WTC11 (cell line): Measurements from ENCODE around the gene SRXN1. TPM values are rescaled to one million over a fixed set of nuclear protein-coding genes. Genes with fewer than 3 reads are reported as not detected.
"Not testable (repeated sequence)": the region's sequence is repeated elsewhere in the genome, so short reads cannot be mapped to it uniquely, and the experiment has no call there.

Source experiments
- ATAC-seq: fragments of 200-7000 bp; cut with Tn5 transposase; 2 replicates; pipeline ENCODE4 v1.10.0; 2021; ENCODE audit warnings: mild to moderate bottlenecking, moderate library complexity
- CTCF ChIA-PET: fragments of 300-600 bp; sonication (Branson Sonifier 250); formaldehyde crosslinking; loops from one replicate; lab custom pipeline; 2021; ENCODE audit warnings: antibody characterized with exemption; lab: Charles Lee
- POLR2A ChIA-PET: fragments of 350-600 bp; sonication (Branson Sonifier 250); formaldehyde crosslinking; loops from one replicate; lab custom pipeline; 2021; ENCODE audit warnings: antibody characterized with exemption; lab: Charles Lee
- DNase-seq: peaks from one replicate; pipeline ENCODE4 v3.0.0; 2021; ENCODE audit warnings: low spot score
- H3K27ac Mint-ChIP-seq: 2 replicates; pipeline ENCODE4 v1.8.0; 2021; ENCODE audit warnings: mixed read lengths
- H3K27me3 Mint-ChIP-seq: 2 replicates; pipeline ENCODE4 v1.8.0; 2021; ENCODE audit warnings: low read depth, mild to moderate bottlenecking, moderate library complexity, mixed read lengths
- H3K36me3 Mint-ChIP-seq: 2 replicates; pipeline ENCODE4 v1.8.0; 2021; ENCODE audit warnings: mixed read lengths
- H3K4me1 Mint-ChIP-seq: 2 replicates; pipeline ENCODE4 v1.8.0; 2022; ENCODE audit warnings: mixed read lengths
- H3K4me3 Mint-ChIP-seq: 2 replicates; pipeline ENCODE4 v1.8.0; 2021; ENCODE audit warnings: mild to moderate bottlenecking, moderate library complexity, mixed read lengths
- H3K9me3 Mint-ChIP-seq: 2 replicates; pipeline ENCODE4 v1.8.0; 2021; ENCODE audit warnings: mixed read lengths
- CREB1 ChIP-seq: sonication (generic); formaldehyde crosslinking; IDR thresholded peaks from 2 replicates; pipeline ENCODE4 v1.8.0; 2023; ENCODE audit warnings: mild to moderate bottlenecking, missing genetic modification reagents
- FOXK1 ChIP-seq: sonication (generic); formaldehyde crosslinking; IDR thresholded peaks from 2 replicates; pipeline ENCODE4 v1.8.0; 2022; ENCODE audit warnings: mild to moderate bottlenecking, moderate library complexity, missing genetic modification reagents
- GABPB1 ChIP-seq: sonication (generic); formaldehyde crosslinking; IDR thresholded peaks from 2 replicates; pipeline ENCODE4 v1.8.1; 2023; ENCODE audit warnings: mild to moderate bottlenecking, missing genetic modification reagents
- JUN ChIP-seq: sonication (generic); formaldehyde crosslinking; IDR thresholded peaks from 2 replicates; pipeline ENCODE4 v1.8.0; 2023; ENCODE audit warnings: mild to moderate bottlenecking, missing genetic modification reagents
- MXD4 ChIP-seq: fragments of 250-450 bp; sonication (Bioruptor Pico); IDR thresholded peaks from 2 replicates; pipeline ENCODE4 v1.8.0; 2021; ENCODE audit warnings: mild to moderate bottlenecking, moderate library complexity, borderline replicate concordance
- MYBL2 ChIP-seq: sonication (generic); formaldehyde crosslinking; IDR thresholded peaks from 2 replicates; pipeline ENCODE4 v1.8.1; 2023; ENCODE audit warnings: mild to moderate bottlenecking, moderate library complexity, missing genetic modification reagents
- NFE2L1 ChIP-seq: sonication (generic); formaldehyde crosslinking; IDR thresholded peaks from 2 replicates; pipeline ENCODE4 v1.8.1; 2023; ENCODE audit warnings: missing genetic modification reagents
- OVOL2 ChIP-seq: fragments of 250-450 bp; sonication (Bioruptor Pico); IDR thresholded peaks from 2 replicates; pipeline ENCODE4 v1.9.0; 2021; ENCODE audit warnings: mild to moderate bottlenecking, borderline replicate concordance
- SP1 ChIP-seq: sonication (generic); formaldehyde crosslinking; conservative IDR thresholded peaks from 2 replicates; pipeline ENCODE4 v1.8.1; 2022; ENCODE audit warnings: missing genetic modification reagents
- TCF7 ChIP-seq: sonication (generic); formaldehyde crosslinking; IDR thresholded peaks from 2 replicates; pipeline ENCODE4 v1.8.0; 2022; ENCODE audit warnings: mild to moderate bottlenecking, low read depth, missing genetic modification reagents, moderate library complexity
- total RNA-seq: library from RNA; stranded (reverse); gene quantifications from 3 replicates; pipeline ENCODE4 v1.2.3, GENCODE V29; 2021
- TF ChIP-seq, protein P1 (sequence below): sonication (generic); formaldehyde crosslinking; IDR thresholded peaks from 2 replicates; pipeline ENCODE4 v1.8.0; 2023; ENCODE audit warnings: missing genetic modification reagents
- TF ChIP-seq, protein P2 (sequence below): fragments of 250-450 bp; sonication (Bioruptor Pico); conservative IDR thresholded peaks from 2 replicates; pipeline ENCODE4 v1.9.0; 2021; ENCODE audit warnings: mild to moderate bottlenecking
- TF ChIP-seq, protein P3 (sequence below): fragments of 250-450 bp; sonication (Bioruptor Pico); IDR thresholded peaks from 2 replicates; pipeline ENCODE4 v1.9.0; 2021; ENCODE audit warnings: mild to moderate bottlenecking
- TF ChIP-seq, protein P4 (sequence below): sonication (generic); formaldehyde crosslinking; IDR thresholded peaks from 2 replicates; pipeline ENCODE4 v1.8.1; 2022; ENCODE audit warnings: mild to moderate bottlenecking, moderate library complexity, missing genetic modification reagents
- TF ChIP-seq, protein P5 (sequence below): fragments of 250-450 bp; sonication (Bioruptor Pico); IDR thresholded peaks from 2 replicates; pipeline ENCODE4 v1.9.0; 2021; ENCODE audit warnings: moderate library complexity, mild to moderate bottlenecking, inconsistent platforms, borderline replicate concordance
- TF ChIP-seq, protein P6 (sequence below): fragments of 250-450 bp; sonication (Bioruptor Pico); IDR thresholded peaks from 2 replicates; pipeline ENCODE4 v2.1.2; 2022; ENCODE audit warnings: mild to moderate bottlenecking, moderate library complexity
- TF ChIP-seq, protein P7 (sequence below): sonication (generic); formaldehyde crosslinking; IDR thresholded peaks from 2 replicates; pipeline ENCODE4 v1.8.1; 2023; ENCODE audit warnings: mild to moderate bottlenecking, missing genetic modification reagents, moderate library complexity

Gene SRXN1
- total RNA-seq, 1 experiment from 2014 or later: 23.0 TPM

DNA sequence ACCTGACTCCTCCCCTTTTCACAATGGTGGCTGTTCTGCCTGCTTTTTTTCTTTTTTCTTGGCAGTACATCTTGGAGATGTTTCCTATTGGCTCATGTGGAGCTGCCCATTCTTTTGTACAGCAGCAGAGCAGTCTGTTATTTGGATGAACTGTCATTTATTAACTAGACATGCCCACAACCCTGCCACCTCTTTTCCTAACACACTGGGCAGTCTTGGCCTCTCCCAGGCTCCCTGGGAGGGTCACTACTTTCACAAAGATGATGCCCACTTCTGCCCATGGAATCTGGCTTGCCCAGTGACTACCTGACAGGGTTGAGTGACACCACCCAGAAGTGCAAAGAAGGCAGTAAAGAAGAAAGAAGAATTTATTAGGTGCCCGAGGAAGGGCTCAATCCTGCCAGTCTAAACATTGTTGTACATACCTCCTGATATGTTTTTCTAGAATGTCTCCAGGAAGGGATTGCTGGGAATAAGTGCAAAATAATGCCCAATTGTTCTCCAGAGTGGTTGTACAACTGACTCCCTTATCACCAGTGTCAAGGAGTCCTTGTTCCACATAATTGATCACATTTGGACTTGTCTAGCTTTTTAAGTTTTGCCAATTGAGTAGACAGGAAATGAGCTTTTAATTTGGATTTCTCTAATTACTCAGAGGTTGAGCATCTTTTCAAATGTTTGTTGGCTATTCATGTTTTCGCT, 42.3 kb upstream of the SRXN1 start:
- CTCF ChIA-PET: no interaction called here
- no peak for DNase-seq
- H3K27ac Mint-ChIP-seq: no peak overlapping the region
- no peaks in the 10 kb centered on the region for H3K36me3 Mint-ChIP-seq
- no peak overlapping the region for H3K4me3 Mint-ChIP-seq
- peaks cover 29% of the 10 kb centered on the region for H3K4me1 Mint-ChIP-seq
- no peak for ATAC-seq
- TF ChIP-seq JUN (CRISPR knock-in tag) (no peak), SP1 (CRISPR knock-in tag) (no peak), NFE2L1 (no peak)
- TF ChIP-seq, protein P1, sequence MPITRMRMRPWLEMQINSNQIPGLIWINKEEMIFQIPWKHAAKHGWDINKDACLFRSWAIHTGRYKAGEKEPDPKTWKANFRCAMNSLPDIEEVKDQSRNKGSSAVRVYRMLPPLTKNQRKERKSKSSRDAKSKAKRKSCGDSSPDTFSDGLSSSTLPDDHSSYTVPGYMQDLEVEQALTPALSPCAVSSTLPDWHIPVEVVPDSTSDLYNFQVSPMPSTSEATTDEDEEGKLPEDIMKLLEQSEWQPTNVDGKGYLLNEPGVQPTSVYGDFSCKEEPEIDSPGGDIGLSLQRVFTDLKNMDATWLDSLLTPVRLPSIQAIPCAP: no peak
- H3K27me3 Mint-ChIP-seq: no peaks in the 10 kb centered on the region
- peaks cover 5% of the 10 kb centered on the region; the same call in 1 of the 2 replicates for H3K9me3 Mint-ChIP-seq
- POLR2A ChIA-PET: interaction anchor here (0.7 kb wide), 1 partner anchor 32 kb away, joined by 3 read pairs; no protein-coding TSS in a partner anchor

DNA sequence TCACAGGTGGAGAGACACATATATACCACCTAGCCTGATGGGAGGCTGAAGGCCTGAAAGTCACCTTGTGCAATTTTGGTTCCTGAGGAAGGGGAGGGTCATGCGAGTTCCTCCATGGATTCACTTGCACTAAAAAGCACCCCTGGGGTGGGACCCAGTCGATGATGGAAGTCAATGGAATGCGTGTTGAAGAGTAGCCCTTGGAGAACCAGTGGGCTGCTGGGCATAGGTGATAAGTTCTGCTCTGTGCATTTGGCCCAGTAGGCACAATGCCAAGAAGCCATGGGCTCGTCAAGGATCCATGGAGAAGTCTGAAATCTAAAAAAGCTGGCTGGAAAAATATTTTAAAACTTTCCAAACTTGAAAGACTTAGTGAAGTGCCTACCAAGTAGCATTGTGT, 41.5 kb upstream of the SRXN1 start:
- H3K27ac Mint-ChIP-seq: no peak overlapping the region
- POLR2A ChIA-PET: no interaction called here
- TF ChIP-seq, protein P2, sequence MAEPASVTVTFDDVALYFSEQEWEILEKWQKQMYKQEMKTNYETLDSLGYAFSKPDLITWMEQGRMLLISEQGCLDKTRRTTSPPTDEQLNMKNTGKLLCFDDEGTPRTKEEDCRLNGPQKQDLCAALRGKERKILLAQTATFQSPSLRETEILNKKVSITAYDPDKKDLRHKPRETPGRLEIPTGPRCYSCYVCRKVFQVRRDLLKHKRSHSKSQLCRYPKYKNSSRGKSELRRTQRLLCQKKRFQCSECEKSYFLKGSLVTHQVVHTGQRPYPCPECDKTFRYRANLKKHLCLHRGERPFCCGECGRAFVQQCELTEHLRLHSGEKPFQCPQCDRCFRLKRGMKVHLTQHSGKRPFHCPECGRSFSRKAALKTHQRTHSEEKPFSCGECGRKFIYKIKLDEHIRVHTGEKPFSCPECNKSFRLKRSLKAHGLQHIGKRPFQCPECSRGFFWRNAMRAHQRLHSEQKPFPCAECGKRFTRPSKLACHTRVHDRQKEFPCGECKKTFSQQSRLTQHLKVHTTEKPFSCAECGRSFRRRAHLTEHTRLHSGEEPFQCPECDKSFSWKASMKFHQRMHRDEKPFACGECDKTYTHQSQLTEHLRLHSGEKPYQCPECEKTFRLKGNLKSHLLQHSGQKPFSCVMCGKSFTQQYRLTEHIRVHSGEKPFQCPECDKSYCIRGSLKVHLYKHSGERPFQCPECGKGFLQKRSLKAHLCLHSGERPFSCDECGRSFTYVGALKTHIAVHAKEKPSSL (CRISPR knock-in tag): no peak
- no peak for TF ChIP-seq TCF7
- TF ChIP-seq CREB1 (CRISPR knock-in tag): no peak
- no peak for TF ChIP-seq MYBL2 (CRISPR knock-in tag)
- TF ChIP-seq, protein P3, sequence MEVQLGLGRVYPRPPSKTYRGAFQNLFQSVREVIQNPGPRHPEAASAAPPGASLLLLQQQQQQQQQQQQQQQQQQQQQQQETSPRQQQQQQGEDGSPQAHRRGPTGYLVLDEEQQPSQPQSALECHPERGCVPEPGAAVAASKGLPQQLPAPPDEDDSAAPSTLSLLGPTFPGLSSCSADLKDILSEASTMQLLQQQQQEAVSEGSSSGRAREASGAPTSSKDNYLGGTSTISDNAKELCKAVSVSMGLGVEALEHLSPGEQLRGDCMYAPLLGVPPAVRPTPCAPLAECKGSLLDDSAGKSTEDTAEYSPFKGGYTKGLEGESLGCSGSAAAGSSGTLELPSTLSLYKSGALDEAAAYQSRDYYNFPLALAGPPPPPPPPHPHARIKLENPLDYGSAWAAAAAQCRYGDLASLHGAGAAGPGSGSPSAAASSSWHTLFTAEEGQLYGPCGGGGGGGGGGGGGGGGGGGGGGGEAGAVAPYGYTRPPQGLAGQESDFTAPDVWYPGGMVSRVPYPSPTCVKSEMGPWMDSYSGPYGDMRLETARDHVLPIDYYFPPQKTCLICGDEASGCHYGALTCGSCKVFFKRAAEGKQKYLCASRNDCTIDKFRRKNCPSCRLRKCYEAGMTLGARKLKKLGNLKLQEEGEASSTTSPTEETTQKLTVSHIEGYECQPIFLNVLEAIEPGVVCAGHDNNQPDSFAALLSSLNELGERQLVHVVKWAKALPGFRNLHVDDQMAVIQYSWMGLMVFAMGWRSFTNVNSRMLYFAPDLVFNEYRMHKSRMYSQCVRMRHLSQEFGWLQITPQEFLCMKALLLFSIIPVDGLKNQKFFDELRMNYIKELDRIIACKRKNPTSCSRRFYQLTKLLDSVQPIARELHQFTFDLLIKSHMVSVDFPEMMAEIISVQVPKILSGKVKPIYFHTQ: no peak
- TF ChIP-seq, protein P1: no peak
- no peak for TF ChIP-seq GABPB1 (CRISPR knock-in tag)
- TF ChIP-seq, protein P4, sequence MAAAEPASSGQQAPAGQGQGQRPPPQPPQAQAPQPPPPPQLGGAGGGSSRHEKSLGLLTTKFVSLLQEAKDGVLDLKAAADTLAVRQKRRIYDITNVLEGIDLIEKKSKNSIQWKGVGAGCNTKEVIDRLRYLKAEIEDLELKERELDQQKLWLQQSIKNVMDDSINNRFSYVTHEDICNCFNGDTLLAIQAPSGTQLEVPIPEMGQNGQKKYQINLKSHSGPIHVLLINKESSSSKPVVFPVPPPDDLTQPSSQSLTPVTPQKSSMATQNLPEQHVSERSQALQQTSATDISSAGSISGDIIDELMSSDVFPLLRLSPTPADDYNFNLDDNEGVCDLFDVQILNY: no peak
- TF ChIP-seq FOXK1 (CRISPR knock-in tag): no peak
- TF ChIP-seq, protein P5, sequence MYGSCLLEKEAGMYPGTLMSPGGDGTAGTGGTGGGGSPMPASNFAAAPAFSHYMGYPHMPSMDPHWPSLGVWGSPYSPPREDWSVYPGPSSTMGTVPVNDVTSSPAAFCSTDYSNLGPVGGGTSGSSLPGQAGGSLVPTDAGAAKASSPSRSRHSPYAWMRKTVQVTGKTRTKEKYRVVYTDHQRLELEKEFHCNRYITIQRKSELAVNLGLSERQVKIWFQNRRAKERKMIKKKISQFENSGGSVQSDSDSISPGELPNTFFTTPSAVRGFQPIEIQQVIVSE (CRISPR knock-in tag): no peak
- no peak for TF ChIP-seq OVOL2
- TF ChIP-seq, protein P6, sequence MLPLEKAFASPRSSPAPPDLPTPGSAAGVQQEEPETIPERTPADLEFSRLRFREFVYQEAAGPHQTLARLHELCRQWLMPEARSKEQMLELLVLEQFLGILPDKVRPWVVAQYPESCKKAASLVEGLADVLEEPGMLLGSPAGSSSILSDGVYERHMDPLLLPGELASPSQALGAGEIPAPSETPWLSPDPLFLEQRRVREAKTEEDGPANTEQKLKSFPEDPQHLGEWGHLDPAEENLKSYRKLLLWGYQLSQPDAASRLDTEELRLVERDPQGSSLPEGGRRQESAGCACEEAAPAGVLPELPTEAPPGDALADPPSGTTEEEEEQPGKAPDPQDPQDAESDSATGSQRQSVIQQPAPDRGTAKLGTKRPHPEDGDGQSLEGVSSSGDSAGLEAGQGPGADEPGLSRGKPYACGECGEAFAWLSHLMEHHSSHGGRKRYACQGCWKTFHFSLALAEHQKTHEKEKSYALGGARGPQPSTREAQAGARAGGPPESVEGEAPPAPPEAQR (CRISPR knock-in tag): no peak
- TF ChIP-seq MXD4 (CRISPR knock-in tag): no peak
- TF ChIP-seq, protein P7, sequence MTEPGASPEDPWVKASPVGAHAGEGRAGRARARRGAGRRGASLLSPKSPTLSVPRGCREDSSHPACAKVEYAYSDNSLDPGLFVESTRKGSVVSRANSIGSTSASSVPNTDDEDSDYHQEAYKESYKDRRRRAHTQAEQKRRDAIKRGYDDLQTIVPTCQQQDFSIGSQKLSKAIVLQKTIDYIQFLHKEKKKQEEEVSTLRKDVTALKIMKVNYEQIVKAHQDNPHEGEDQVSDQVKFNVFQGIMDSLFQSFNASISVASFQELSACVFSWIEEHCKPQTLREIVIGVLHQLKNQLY (CRISPR knock-in tag): no peak
- TF ChIP-seq, all 79 proteins: peak for 0
- Mint-ChIP-seq H3K4me1 (peaks cover 21% of the 10 kb centered on the region), H3K4me3 (no peak overlapping the region), H3K36me3 (no peaks in the 10 kb centered on the region), H3K27me3 (no peaks in the 10 kb centered on the region), H3K9me3 (peaks cover 10% of the 10 kb centered on the region)
- DNase-seq (no peak), ATAC-seq (no peak)
- CTCF ChIA-PET: no interaction called here

DNA sequence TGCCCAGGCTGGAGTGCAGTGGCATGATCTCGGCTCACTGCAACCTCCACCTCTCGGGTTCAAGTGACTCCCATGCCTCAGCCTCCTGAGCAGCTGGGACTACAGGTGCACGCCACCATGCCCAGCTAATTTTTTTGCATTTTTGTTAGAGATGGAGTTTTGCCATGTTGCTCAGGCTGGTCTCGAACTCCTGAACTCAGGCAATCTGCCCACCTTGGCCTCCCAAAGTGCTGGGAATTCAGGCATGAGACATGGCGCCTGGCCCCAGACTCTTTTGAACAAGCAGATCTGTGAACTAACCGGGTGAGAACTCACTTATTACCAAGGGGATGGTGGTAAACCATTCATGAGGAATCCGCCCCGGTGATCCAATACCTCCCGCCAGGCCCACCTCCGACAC, 40.8 kb upstream of the SRXN1 start:
- H3K27me3 Mint-ChIP-seq, CTCF ChIA-PET, H3K27ac Mint-ChIP-seq, ATAC-seq, POLR2A ChIA-PET, H3K36me3 Mint-ChIP-seq, H3K4me3 Mint-ChIP-seq, DNase-seq: not testable (repeated sequence)
- Mint-ChIP-seq H3K9me3 (peaks cover 10% of the 10 kb centered on the region), H3K4me1 (peaks cover 24% of the 10 kb centered on the region)
